Stimulated activated CD8-positive, alpha-beta memory T cell treated with anti-CD3 and anti-CD28 coated beads, Interleukin-4, amount 100 ng/mL, for 1 hour (primary cell): ENCODE data around the gene DEF6.
"Not testable (repeated sequence)": the region's sequence is repeated elsewhere in the genome, so short reads cannot be mapped to it uniquely, and the experiment has no call there.

ENCODE experiments used
- DNase-seq, 2 donors: peaks; one replicate each; pipeline ENCODE4 v3.0.0-alpha.2; 2020; ENCODE audit warnings: low read depth in 2 of 2, low spot score in 1 of 2

The DEF6 gene

GRCh38 chr6:35280903-35281302 is 16.7 kb upstream of the DEF6 start:
- no peak for DNase-seq

- no peak for DNase-seq
These were observed 15.1 kb upstream of the DEF6 start for GRCh38 chr6:35282472-35282871.

- no peak for DNase-seq
These were observed 14.3 kb upstream of the DEF6 start for GRCh38 chr6:35283361-35283760.

- DNase-seq, result no peak
These were observed 9.8 kb upstream of the DEF6 start for GRCh38 chr6:35287671-35288396.

GRCh38 chr6:35288834-35289233 is 8.8 kb upstream of the DEF6 start:
- DNase-seq, result no peak

GRCh38 chr6:35291491-35291890 is 6.1 kb upstream of the DEF6 start:
- no peak for DNase-seq

- no peak for DNase-seq
These were observed 5.1 kb upstream of the DEF6 start for GRCh38 chr6:35292494-35292893.

GRCh38 chr6:35293681-35294080 is 3.9 kb upstream of the DEF6 start:
- no peak for DNase-seq

- no peak for DNase-seq
These were observed 3.2 kb upstream of the DEF6 start for GRCh38 chr6:35294308-35294945.

GRCh38 chr6:35295036-35295435 is 2.6 kb upstream of the DEF6 start:
- DNase-seq, result no peak

- no peak for DNase-seq
These were observed 1.9 kb upstream of the DEF6 start for GRCh38 chr6:35295521-35296315.

GRCh38 chr6:35296931-35297600 is 552 bp upstream of the DEF6 start:
- no peak for DNase-seq

GRCh38 chr6:35298625-35299140 is 1.1 kb downstream of the DEF6 start:
- DNase-seq, result no peak

GRCh38 chr6:35299674-35300073 is 2.1 kb downstream of the DEF6 start:
- DNase-seq, result no peak

GRCh38 chr6:35300848-35301247 is 3.2 kb downstream of the DEF6 start:
- no peak for DNase-seq

- peak; percentile 66 to 75 for DNase-seq
These were observed 5.1 kb downstream of the DEF6 start for GRCh38 chr6:35302604-35303241.

- DNase-seq, result no peak
These were observed 6.7 kb downstream of the DEF6 start for GRCh38 chr6:35304299-35304698.

- DNase-seq, result no peak
These were observed 7.5 kb downstream of the DEF6 start for GRCh38 chr6:35305117-35305516.

- not testable (repeated sequence) for DNase-seq
These were observed 9.5 kb downstream of the DEF6 start for GRCh38 chr6:35307138-35307537.

GRCh38 chr6:35308543-35308942 is 10.9 kb downstream of the DEF6 start:
- not testable (repeated sequence) for DNase-seq
